ENCODE results near the gene LRRC75A. TPM values are rescaled to one million over a fixed set of nuclear protein-coding genes. Genes with fewer than 3 reads are reported as not detected.

Gene LRRC75A
- total and polyA plus RNA-seq, 2 of the 8 experiments (the other 6 are each of a cell fraction or from before 2014, with no cell fraction given) = 9.7 to 9.9 TPM

GRCh38 chr17:16438557-16439302, 53.3 kb downstream of the LRRC75A start:
- Histone ChIP-seq H3K4me2 (ENCODE audit: insufficient read depth in 1 of 2, low read depth in 2 of 2, low read length in 2 of 2) (peak overlapping the region; percentile 92 to 93), H3K9ac (replicated peaks in 1 of 4; ENCODE audit: extremely low read depth in 1 of 4, low read depth in 3 of 4, low read length in 3 of 4) (peak overlapping the region; percentile 88 to 99 (median 89)), H2AFZ (ENCODE audit: low read length) (no peak overlapping the region), H3K4ac (replicated peaks; ENCODE audit: insufficient read length, low read depth, low read length) (peak overlapping the region; percentile 95), H3K9me3 (ENCODE audit: insufficient read depth in 2 of 2, low read depth in 1 of 2, low read length in 1 of 2) (no peaks in the 10 kb centered on the region), H3K36me3 (ENCODE audit: control insufficient read depth in 2 of 4, insufficient read depth in 4 of 4, low read length in 3 of 4) (peaks cover 17 to 44% (median 37%) of the 10 kb centered on the region in 4 experiments), H3K18ac (ENCODE audit: extremely low read depth, low read length) (peak overlapping the region; percentile 99), H4K91ac (replicated peaks; ENCODE audit: insufficient read length, low read length) (peak overlapping the region; percentile 86), H2AK5ac (ENCODE audit: low read depth, low read length) (peak overlapping the region; percentile 99), H4K5ac (ENCODE audit: insufficient read length, low read depth, low read length) (peak overlapping the region; percentile 89), H3K27ac (ENCODE audit: low read depth, low read length) (peak overlapping the region; percentile 93), H3K4me1 (replicated peaks in 1 of 4; ENCODE audit: control insufficient read depth in 3 of 4, insufficient read depth in 4 of 4, low read length in 3 of 4) (peaks cover 4 to 23% (median 13%) of the 10 kb centered on the region in 4 experiments), H3K56ac (replicated peaks; ENCODE audit: insufficient read length, low read depth, low read length) (peak overlapping the region; percentile 71), H2BK15ac (ENCODE audit: low read length) (peak overlapping the region; percentile 97; the same call in 1 of the 2 replicates), H2BK12ac (ENCODE audit: low read depth, low read length) (peak overlapping the region; percentile 93), H3K4me3 (ENCODE audit: extremely low read depth in 1 of 4, insufficient read depth in 2 of 4, low read depth in 3 of 4, low read length in 4 of 4) (peak overlapping the region; percentile 93 to 98 (median 96)), H3K79me1 (ENCODE audit: low read depth, low read length) (peaks cover 4% of the 10 kb centered on the region; the same call in 1 of the 2 replicates), H3K23me2 (ENCODE audit: low read depth, low read length) (peaks cover 14% of the 10 kb centered on the region), H3K79me2 (ENCODE audit: control insufficient read depth in 1 of 2, insufficient read depth in 2 of 2, low read length in 2 of 2) (peaks cover 3 to 17% of the 10 kb centered on the region in 2 experiments; a peak in 2 of 4 replicates), H2BK120ac (replicated peaks; ENCODE audit: low read depth, low read length) (no peak overlapping the region), H4K20me1 (replicated peaks in 1 of 2; ENCODE audit: control insufficient read depth in 1 of 2, insufficient read depth in 2 of 2, low read length in 2 of 2) (peaks cover 0 to 20% of the 10 kb centered on the region in 2 experiments), H3K23ac (ENCODE audit: insufficient read length) (no peak overlapping the region), H3K14ac (ENCODE audit: insufficient read length) (no peak overlapping the region), H2BK20ac (ENCODE audit: low read length) (peak overlapping the region; percentile 89; the same call in 1 of the 2 replicates), H4K8ac (ENCODE audit: extremely low read depth, insufficient read depth, low read length) (peak overlapping the region; percentile 87), H3K27me3 (replicated peaks in 1 of 4; ENCODE audit: control insufficient read depth in 3 of 4, extremely low read depth in 1 of 4, insufficient read depth in 3 of 4, low read length in 3 of 4) (no peaks in the 10 kb centered on the region), H2BK5ac (ENCODE audit: low read depth, low read length) (peak overlapping the region; percentile 100)
- CTCF ChIA-PET (ENCODE audit: partially characterized antibody) = interaction anchor here (0.9 to 3.2 kb wide), 9 partner anchors 10 to 75 kb away, joined by 3 to 16 read pairs (median 4); no protein-coding TSS in a partner anchor
- FAIRE-seq = peak; percentile 77
- POLR2A ChIA-PET (ENCODE audit: partially characterized antibody) = interaction anchor here (0.6 to 9.3 kb wide), 37 partner anchors 11 to 223 kb away, joined by 3 to 204 read pairs (median 6); partner anchors contain the start of genes CENPV, LRRC75A, NCOR1 and TRPV2
- WGBS, 2 experiments (ENCODE audit: extremely low coverage in 1 of 2, insufficient coverage in 1 of 2, insufficient read length in 1 of 2, insufficient replicate concordance in 2 of 2, low coverage in 1 of 2, low lambda C conversion rate in 2 of 2, missing lambda C conversion rate in 1 of 2) = 1% methylated on average over 46 of the region's 46 CpGs; no CpG with 5 or more reads in 1 of the 2 experiments
- DNase-seq (ENCODE audit: low read depth in 1 of 2, low spot score in 2 of 2) = peak; percentile 91 to 99
- TF ChIP-seq FOSL1 (IDR thresholded peaks at IDR 0.05; ENCODE audit: insufficient read depth, low read depth, low read length) (no peak), GABPA (IDR thresholded peaks at IDR 0.05; ENCODE audit: borderline replicate concordance, insufficient read depth, low read length) (no peak), CTCF (IDR thresholded peaks at IDR 0.05; ENCODE audit: control extremely low read depth in 1 of 3, insufficient read depth in 1 of 3, low read depth in 1 of 3, low read length in 3 of 3) (no peak), JUND (IDR thresholded peaks at IDR 0.05; ENCODE audit: low read length) (peak; percentile 93), KDM5A (IDR thresholded peaks at IDR 0.05; ENCODE audit: low read length) (0 out of 2 replicates have a peak, but pooled peaks have one; percentile 32), RNF2 (IDR thresholded peaks at IDR 0.05; ENCODE audit: borderline replicate concordance, low read depth, low read length, missing control alignments, poor library complexity, severe bottlenecking) (no peak), BRCA1 (IDR thresholded peaks at IDR 0.05; ENCODE audit: low read depth, low read length) (no peak; the same call in 1 of the 2 replicates), CREB1 (IDR thresholded peaks at IDR 0.05) (peak; percentile 66)

Measured in H1 (cell line).